ENCODE data around the gene CDK16.

- TF ChIP-seq CTCF (conservative IDR thresholded peaks at IDR 0.05; ENCODE audit: low read depth, low read length) (no peak), EZH2 (IDR thresholded peaks at IDR 0.05; ENCODE audit: borderline replicate concordance, low read depth, low read length, poor library complexity, severe bottlenecking) (no peak)
Observed at GRCh38 chrX:47235691-47236103, 17.2 kb downstream of the CDK16 start.
